HG02763 (cell line): ENCODE measurements around the gene CEP72.
A peak's percentile ranks its signal among the peaks of the same experiment; 100 is the strongest.
"Not testable (repeated sequence)": the region's sequence is repeated elsewhere in the genome, so short reads cannot be mapped to it uniquely, and the experiment has no call there.

ENCODE experiments used
- ATAC-seq: cut with Tn5 transposase; IDR thresholded peaks from one replicate; pipeline ENCODE4 v1.9.1; 2021; ENCODE audit warnings: mild to moderate bottlenecking, moderate library complexity; ENCODE audit not compliant: unreplicated experiment

CEP72 gene

GRCh38 chr5:680836-681235, 68.7 kb downstream of the CEP72 start:
- ATAC-seq = not testable (repeated sequence)

GRCh38 chr5:681317-682191, 69.4 kb downstream of the CEP72 start:
- not testable (repeated sequence) for ATAC-seq

- not testable (repeated sequence) for ATAC-seq
Measured at GRCh38 chr5:682216-682615, 70.1 kb downstream of the CEP72 start.

GRCh38 chr5:682651-683358, 70.7 kb downstream of the CEP72 start:
- ATAC-seq = not testable (repeated sequence)

GRCh38 chr5:683551-684481, 71.7 kb downstream of the CEP72 start:
- no peak for ATAC-seq

- no peak for ATAC-seq
Measured at GRCh38 chr5:684751-685216, 72.6 kb downstream of the CEP72 start.

GRCh38 chr5:685262-686171, 73.4 kb downstream of the CEP72 start:
- no peak for ATAC-seq

- not testable (repeated sequence) for ATAC-seq
Measured at GRCh38 chr5:686172-686523, 74.0 kb downstream of the CEP72 start.

- not testable (repeated sequence) for ATAC-seq
Measured at GRCh38 chr5:686936-687335, 74.8 kb downstream of the CEP72 start.

GRCh38 chr5:688348-689010, 76.3 kb downstream of the CEP72 start:
- not testable (repeated sequence) for ATAC-seq

- ATAC-seq = not testable (repeated sequence)
Measured at GRCh38 chr5:690293-690692, 78.2 kb downstream of the CEP72 start.

GRCh38 chr5:691049-691448, 78.9 kb downstream of the CEP72 start:
- not testable (repeated sequence) for ATAC-seq

- ATAC-seq = no peak
Measured at GRCh38 chr5:691817-692528, 79.8 kb downstream of the CEP72 start.

- ATAC-seq = peak; percentile 3
Measured at GRCh38 chr5:692529-693041, 80.4 kb downstream of the CEP72 start.

GRCh38 chr5:693271-694041, 81.3 kb downstream of the CEP72 start, which contains the start of gene TPPP:
Gene TPPP, minus strand, starts transcription at chr5:693352. Its CDS starts 15,292 bp downstream, at chr5:678060.
- ATAC-seq = peak; percentile 72

- ATAC-seq = not testable (repeated sequence)
Measured at GRCh38 chr5:694042-694431, 81.9 kb downstream of the CEP72 start.

- not testable (repeated sequence) for ATAC-seq
Measured at GRCh38 chr5:695475-695874, 83.3 kb downstream of the CEP72 start.

GRCh38 chr5:696191-696590, 84.1 kb downstream of the CEP72 start:
- not testable (repeated sequence) for ATAC-seq
